HepG2 (cell line): Measurements from ENCODE around the gene OPTN. TPM values are rescaled to one million over a fixed set of nuclear protein-coding genes. Genes with fewer than 3 reads are reported as not detected.

ENCODE experiments used
- ATAC-seq: fragments of 200-7000 bp; cut with Tn5 transposase; 3 replicates; pipeline ENCODE4 v1.9.1; 2020; ENCODE audit warnings: mild to moderate bottlenecking, moderate library complexity
- BruUV-seq: library from RNA; stranded (reverse); fragments of 400-500 nt; replicated peaks from 2 replicates; lab custom pipeline; 2021; lab: Mats Ljungman, UMichigan
- CTCF ChIA-PET: fragments of 300-600 bp; formaldehyde crosslinking; extraction: SDS; loops from one replicate; lab custom pipeline; 2021; ENCODE audit warnings: low total read pairs, inconsistent platforms, low intra/inter-chr PET ratio; lab: Yijun Ruan, JAX
- POLR2A ChIA-PET: fragments of 350-600 bp; sonication (Branson Sonifier 250); formaldehyde crosslinking; loops from one replicate; lab custom pipeline; 2020; ENCODE audit warnings: antibody characterized with exemption, inconsistent platforms; lab: Yijun Ruan, JAX
- DNase-seq: peaks from one replicate; pipeline ENCODE4 v3.0.0-alpha.2; 2015; ENCODE audit warnings: low spot score
- FAIRE-seq: peaks from 3 replicates; lab custom pipeline; 2011; peaks lifted over from hg19 to GRCh38; lab: Jason Lieb, UNC
- H2AFZ ChIP-seq: one replicate; pipeline ENCODE4 v1.6.1; 2011; ENCODE audit warnings: low read length, inconsistent platforms
- H3K27ac ChIP-seq: fragments of 300-600 bp; 3 replicates; pipeline ENCODE4 v1.8.0; 2011; ENCODE audit warnings: mixed run types, mild to moderate bottlenecking, mixed read lengths, low read length, inconsistent platforms; ENCODE audit not compliant: insufficient read depth; ENCODE audit errors: extremely low read length
- H3K27me3 ChIP-seq, 2 experiments: fragments of 200-600 bp in 1 of 2; 2 replicates in 1 of 2; 3 replicates in 1 of 2; pipeline versions ENCODE4 v1.6.0 to v1.8.0; 2011; ENCODE audit warnings: low read length in 2 of 2, mild to moderate bottlenecking in 2 of 2, moderate library complexity in 2 of 2, inconsistent platforms in 1 of 2; ENCODE audit not compliant: insufficient read depth in 2 of 2, control insufficient read depth in 1 of 2
- H3K36me3 ChIP-seq, 2 experiments: fragments of 200-600 bp in 1 of 2; replicated peaks in 1 of 2; 2 replicates in 1 of 2; 3 replicates in 1 of 2; pipeline versions ENCODE4 v1.5.1 to v1.8.0; 2011; ENCODE audit warnings: low read length in 2 of 2, inconsistent platforms in 1 of 2; ENCODE audit not compliant: insufficient read depth in 2 of 2, control insufficient read depth in 1 of 2
- H3K4me1 ChIP-seq: 2 replicates; pipeline ENCODE4 v1.5.1; 2012; ENCODE audit warnings: low read length, inconsistent platforms; ENCODE audit not compliant: insufficient read depth
- H3K4me2 ChIP-seq: 2 replicates; pipeline ENCODE4 v1.6.0; 2011; ENCODE audit warnings: low read depth, low read length, inconsistent platforms
- H3K4me3 ChIP-seq, 3 experiments: fragments of 200-600 bp in 1 of 3; sonication (generic), shearing (Covaris generic) in 1 of 3; replicated peaks in 1 of 3; 2 replicates each; pipeline ENCODE4 v1.5.1; 2011 to 2016; ENCODE audit warnings: low read length in 3 of 3, inconsistent platforms in 2 of 3, low read depth in 2 of 3, mild to moderate bottlenecking in 2 of 3, control low read depth in 1 of 3, mixed read lengths in 1 of 3; ENCODE audit not compliant: insufficient read depth in 1 of 3
- H3K79me2 ChIP-seq: one replicate; pipeline ENCODE4 v1.6.1; 2011; ENCODE audit warnings: low read length, inconsistent platforms; ENCODE audit not compliant: insufficient read depth
- H3K9ac ChIP-seq: 2 replicates; pipeline ENCODE4 v1.6.0; 2011; ENCODE audit warnings: mild to moderate bottlenecking, low read depth, low read length, inconsistent platforms; ENCODE audit not compliant: insufficient read depth
- H3K9me3 ChIP-seq: 2 replicates; pipeline ENCODE4 v1.5.1; 2012; ENCODE audit warnings: mild to moderate bottlenecking, low read length
- H4K20me1 ChIP-seq: 2 replicates; pipeline ENCODE4 v1.6.0; 2011; ENCODE audit warnings: inconsistent platforms, mild to moderate bottlenecking, low read length, moderate library complexity; ENCODE audit not compliant: insufficient read depth
- AHR ChIP-seq: IDR thresholded peaks from 2 replicates; pipeline ENCODE4 v1.6.1; 2018; ENCODE audit warnings: missing genetic modification reagents, missing compliant biosample characterization
- ARNTL ChIP-seq: sonication (generic); formaldehyde crosslinking; IDR thresholded peaks from 2 replicates; pipeline ENCODE4 v1.4.0; 2020; ENCODE audit warnings: mild to moderate bottlenecking, missing genetic modification reagents
- CEBPB ChIP-seq: IDR thresholded peaks from 2 replicates; pipeline ENCODE4 v1.6.1; 2011; ENCODE audit warnings: low read depth, low read length, improper control_type of control experiment, borderline replicate concordance
- CREB3 ChIP-seq: sonication (generic); formaldehyde crosslinking; IDR thresholded peaks from 2 replicates; pipeline ENCODE4 v1.5.0; 2020; ENCODE audit warnings: missing genetic modification reagents
- HDAC1 ChIP-seq: sonication (generic); formaldehyde crosslinking; IDR thresholded peaks from 2 replicates; pipeline ENCODE4 v1.5.1; 2020; ENCODE audit warnings: mild to moderate bottlenecking, missing genetic modification reagents
- HDAC2 ChIP-seq: sonication (generic); formaldehyde crosslinking; IDR thresholded peaks from 2 replicates; pipeline ENCODE4 v1.4.0; 2020; ENCODE audit warnings: missing genetic modification reagents
- MXD4 ChIP-seq: IDR thresholded peaks from 2 replicates; pipeline ENCODE4 v1.6.1; 2016; ENCODE audit warnings: mild to moderate bottlenecking, missing biosample characterization, missing genetic modification reagents
- NFKB2 ChIP-seq: sonication (generic); formaldehyde crosslinking; IDR thresholded peaks from 2 replicates; pipeline ENCODE4 v1.4.0; 2020; ENCODE audit warnings: missing genetic modification reagents, borderline replicate concordance
- ZC3H13 ChIP-seq: sonication (generic); formaldehyde crosslinking; IDR thresholded peaks from 2 replicates; pipeline ENCODE4 v1.8.1; 2023; ENCODE audit warnings: mild to moderate bottlenecking, missing genetic modification reagents, moderate library complexity
- ZNF225 ChIP-seq: sonication (generic); formaldehyde crosslinking; IDR thresholded peaks from 2 replicates; pipeline ENCODE4 v1.4.0; 2020; ENCODE audit warnings: mild to moderate bottlenecking, missing genetic modification reagents
- ZNF264 ChIP-seq: sonication (generic); formaldehyde crosslinking; IDR thresholded peaks from 2 replicates; pipeline ENCODE4 v1.4.0; 2020; ENCODE audit warnings: missing genetic modification reagents
- ZNF430 ChIP-seq: sonication (generic); formaldehyde crosslinking; IDR thresholded peaks from 2 replicates; pipeline ENCODE4 v1.9.0; 2021; ENCODE audit warnings: mild to moderate bottlenecking, missing genetic modification reagents
- ZNF746 ChIP-seq: sonication (generic); formaldehyde crosslinking; IDR thresholded peaks from 2 replicates; pipeline ENCODE4 v1.8.0; 2022; ENCODE audit warnings: mild to moderate bottlenecking, missing genetic modification reagents
- ZNF781 ChIP-seq: sonication (generic); formaldehyde crosslinking; IDR thresholded peaks from 2 replicates; pipeline ENCODE4 v1.5.1; 2020; ENCODE audit warnings: borderline replicate concordance, mild to moderate bottlenecking, missing genetic modification reagents; ENCODE audit errors: not compliant biosample characterization
- WGBS: methylation state at CpG from one replicate; pipeline ENCODE4 v1.1.6; 2017; ENCODE audit warnings: low lambda C conversion rate; 5-methylcytosine and 5-hydroxymethylcytosine counted together
- in situ Hi-C: cut with HindIII; loops from 2 replicates; pipeline ENCODE4 v1.10.0; 2017; ENCODE audit warnings: low pct_unique_long_range_greater_than_20kb; ENCODE audit not compliant: extremely low pct_ligation_motif_present
- intact Hi-C: fragments of 100-400 bp; cut with micrococcal nuclease; formaldehyde crosslinking; loops from one replicate; pipeline ENCODE4 v1.10.0; 2022; ENCODE audit not compliant: unreplicated experiment
- polyA plus RNA-seq, 8 experiments: library from polyadenylated mRNA; depleted of rRNA in 3 of 8; stranded (reverse) in 7 of 8; unstranded in 1 of 8; fragments of >200 nt; fragmentation: Illumina TruSeq in 4 of 8; extraction: Trizol in 4 of 8; gene quantifications; 2 replicates each; pipeline versions ENCODE4 v1.2.1 to v1.2.3, GENCODE V29; 2011 to 2016; ENCODE audit warnings: low read depth in 4 of 8, missing spikeins in 1 of 8, mixed read lengths in 1 of 8; ENCODE audit not compliant: insufficient read depth in 1 of 8
- total RNA-seq, 5 experiments: library from RNA; depleted of rRNA; stranded (reverse); fragments of >200 nt; fragmentation: Illumina TruSeq; extraction: Trizol; gene quantifications; 2 replicates each; pipeline ENCODE4 v1.2.3, GENCODE V29; 2016; ENCODE audit warnings: low read depth in 1 of 5
- TF ChIP-seq, protein P1 (sequence below): sonication (generic); formaldehyde crosslinking; IDR thresholded peaks from 2 replicates; pipeline ENCODE4 v1.4.0; 2020; ENCODE audit warnings: missing genetic modification reagents, mild to moderate bottlenecking, borderline replicate concordance

Gene OPTN
- total and polyA plus RNA-seq, 2 of the 13 experiments (the other 11 are each of a cell fraction or from before 2014, with no cell fraction given): 13.4 to 46.6 TPM

GRCh38 chr10:13146379-13146778 lies 46.4 kb downstream of the OPTN start:
- Histone ChIP-seq H3K4me2 (no peak overlapping the region), H3K79me2 (no peaks in the 10 kb centered on the region)
- POLR2A ChIA-PET: no interaction called here

GRCh38 chr10:13147161-13147560 lies 47.2 kb downstream of the OPTN start:
- Histone ChIP-seq H3K27me3 (no peaks in the 10 kb centered on the region), H3K9ac (no peak overlapping the region), H3K4me1 (peaks cover 7% of the 10 kb centered on the region; the same call in 1 of the 2 replicates), H2AFZ (no peak overlapping the region), H3K4me3 (no peak overlapping the region), H3K36me3 (no peaks in the 10 kb centered on the region), H4K20me1 (no peaks in the 10 kb centered on the region), H3K27ac (no peak overlapping the region), H3K9me3 (no peaks in the 10 kb centered on the region), H3K4me2 (no peak overlapping the region), H3K79me2 (no peaks in the 10 kb centered on the region)
- intact Hi-C loops: no loop called here
- POLR2A ChIA-PET: no interaction called here
- DNase-seq (no peak), FAIRE-seq (no peak), ATAC-seq (no peak)
- CTCF ChIA-PET: no interaction called here
- no peak for TF ChIP-seq ZNF781 (CRISPR knock-in tag)
- TF ChIP-seq AHR (CRISPR knock-in tag): no peak
- no peak for TF ChIP-seq HDAC2
- TF ChIP-seq MXD4: no peak
- TF ChIP-seq, protein P1, sequence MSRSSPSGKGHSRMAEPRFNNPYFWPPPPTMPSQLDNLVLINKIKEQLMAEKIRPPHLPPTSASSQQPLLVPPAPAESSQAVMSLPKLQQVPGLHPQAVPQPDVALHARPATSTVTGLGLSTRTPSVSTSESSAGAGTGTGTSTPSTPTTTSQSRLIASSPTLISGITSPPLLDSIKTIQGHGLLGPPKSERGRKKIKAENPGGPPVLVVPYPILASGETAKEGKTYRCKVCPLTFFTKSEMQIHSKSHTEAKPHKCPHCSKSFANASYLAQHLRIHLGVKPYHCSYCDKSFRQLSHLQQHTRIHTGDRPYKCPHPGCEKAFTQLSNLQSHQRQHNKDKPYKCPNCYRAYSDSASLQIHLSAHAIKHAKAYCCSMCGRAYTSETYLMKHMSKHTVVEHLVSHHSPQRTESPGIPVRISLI (CRISPR knock-in tag): no peak
- no peak for TF ChIP-seq ZNF225 (CRISPR knock-in tag)
- TF ChIP-seq CREB3 (CRISPR knock-in tag): no peak
- no peak for TF ChIP-seq CEBPB
- TF ChIP-seq NFKB2 (CRISPR knock-in tag): no peak
- TF ChIP-seq ZNF430: no peak
- TF ChIP-seq HDAC1 (CRISPR knock-in tag): no peak
- no peak for TF ChIP-seq ARNTL (CRISPR knock-in tag)
- TF ChIP-seq ZC3H13: no peak
- in situ Hi-C loops: no loop called here
- BruUV-seq: no TSS peak

More at GRCh38 chr10:13146379-13146778, 46.4 kb downstream of the OPTN start:
- no peak for FAIRE-seq
- Histone ChIP-seq H3K9me3 (no peaks in the 10 kb centered on the region), H3K4me3 (no peak overlapping the region), H3K9ac (no peak overlapping the region), H3K4me1 (peaks cover 7% of the 10 kb centered on the region; the same call in 1 of the 2 replicates), H3K36me3 (no peaks in the 10 kb centered on the region), H3K27ac (no peak overlapping the region), H3K27me3 (no peaks in the 10 kb centered on the region), H4K20me1 (no peaks in the 10 kb centered on the region), H2AFZ (no peak overlapping the region)
- WGBS: 45% methylated on average over 1 of the region's 1 CpG
- ATAC-seq: no peak; the same call in 2 of the 3 replicates
- in situ Hi-C loops: no loop called here
- no peak for DNase-seq
- TF ChIP-seq ZNF264 (CRISPR knock-in tag) (peak; percentile 59; the same call in 1 of the 2 replicates), ZNF746 (CRISPR knock-in tag) (no peak)
- BruUV-seq: no TSS peak
- intact Hi-C loops: no loop called here
- CTCF ChIA-PET: no interaction called here
